Hepatocyte (in vitro differentiated cells): ENCODE results near the gene FMO1.

Experiments used
- CTCF ChIP-seq: fragments of 200-600 bp; sonication (generic); IDR thresholded peaks from 2 replicates; pipeline ENCODE4 v1.5.1; 2016; ENCODE audit warnings: antibody characterized with exemption, mild to moderate bottlenecking; ENCODE audit not compliant: poor library complexity
- EZH2phosphoT487 ChIP-seq: fragments of 200-600 bp; sonication (generic); IDR thresholded peaks from one replicate; pipeline ENCODE4 v1.6.1; 2018; ENCODE audit warnings: antibody characterized with exemption, mild to moderate bottlenecking, low read depth, moderate library complexity; ENCODE audit not compliant: unreplicated experiment, severe bottlenecking

DNA sequence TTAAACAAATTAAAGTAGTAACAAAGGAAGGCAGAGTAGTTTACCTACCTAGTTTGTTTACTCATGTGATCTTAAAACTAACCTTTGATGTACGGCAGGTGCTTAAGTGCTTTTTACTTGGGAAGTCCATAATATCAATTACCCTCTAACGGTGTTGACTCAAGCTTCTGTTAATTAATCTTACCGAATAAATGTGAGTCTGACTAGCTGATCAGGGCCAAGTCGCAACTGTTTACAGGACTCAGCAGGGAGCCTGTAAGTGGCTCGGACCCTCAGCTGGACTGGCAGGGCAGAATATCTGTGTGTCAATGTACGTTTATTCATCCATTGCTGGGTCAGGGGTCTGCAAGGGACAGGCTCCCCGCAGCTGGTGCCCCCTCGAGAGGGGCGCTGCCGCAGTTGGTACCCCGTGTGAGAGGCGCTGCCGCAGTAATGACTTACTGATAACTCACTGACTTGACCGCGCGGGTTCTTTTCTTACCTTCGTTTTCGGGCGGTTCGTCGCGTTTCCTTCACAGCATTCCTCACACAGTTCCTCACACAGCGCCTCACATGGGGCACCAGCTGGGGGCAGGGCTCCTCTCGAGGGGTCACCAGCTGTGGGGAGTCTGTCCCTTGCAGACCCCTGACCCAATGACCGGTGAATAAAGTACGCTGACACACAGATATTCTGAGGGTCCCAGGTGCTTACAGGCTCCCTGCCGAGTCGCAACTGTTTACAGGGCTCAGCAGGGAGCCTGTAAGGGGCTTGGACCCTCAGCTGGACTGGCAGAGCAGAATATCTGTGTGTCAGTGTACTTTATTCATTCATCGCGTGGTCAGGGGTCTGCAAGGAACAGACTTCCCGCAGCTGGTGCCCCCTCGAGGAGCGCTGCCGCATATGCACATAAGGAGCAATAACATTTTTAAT, 3.0 kb downstream of the FMO1 start:
- peak; percentile 60 for TF ChIP-seq CTCF
- TF ChIP-seq EZH2phosphoT487: no peak
